GM20431 (cell line): Measurements from ENCODE around the gene OR6Q1.

ENCODE experiments used
- in situ Hi-C: fragments of 300-500 bp; cut with MseI, MboI; formaldehyde crosslinking; loops from one replicate; pipeline ENCODE4 v1.15.0; 2020; ENCODE audit warnings: low sequenced_read_pairs; ENCODE audit not compliant: unreplicated experiment

OR6Q1 gene

GRCh38 chr11:58055806-58056401 is 25.2 kb downstream of the OR6Q1 start:
- in situ Hi-C loops, result no loop called here

GRCh38 chr11:58057481-58057880 is 26.7 kb downstream of the OR6Q1 start:
- in situ Hi-C loops, result no loop called here

GRCh38 chr11:58058276-58059006 is 27.7 kb downstream of the OR6Q1 start:
- in situ Hi-C loops, result no loop called here

GRCh38 chr11:58059007-58059350 is 28.2 kb downstream of the OR6Q1 start:
- in situ Hi-C loops, result no loop called here

- in situ Hi-C loops, result no loop called here
Measured at GRCh38 chr11:58060535-58060934, 29.8 kb downstream of the OR6Q1 start.

GRCh38 chr11:58060939-58061672 is 30.4 kb downstream of the OR6Q1 start:
- in situ Hi-C loops, result no loop called here

GRCh38 chr11:58061813-58062212 is 31.1 kb downstream of the OR6Q1 start:
- in situ Hi-C loops, result no loop called here

- in situ Hi-C loops, result no loop called here
Measured at GRCh38 chr11:58067685-58068084, 36.9 kb downstream of the OR6Q1 start.

- in situ Hi-C loops, result no loop called here
Measured at GRCh38 chr11:58068655-58069054, 37.9 kb downstream of the OR6Q1 start.

GRCh38 chr11:58070585-58070984 is 39.8 kb downstream of the OR6Q1 start:
- in situ Hi-C loops, result no loop called here

GRCh38 chr11:58075781-58076180 is 45.0 kb downstream of the OR6Q1 start:
- in situ Hi-C loops, result no loop called here
